ENCODE results near the gene ASH1L.

- no peak for TF ChIP-seq CTCF (IDR thresholded peaks at IDR 0.05)
- no peak for TF ChIP-seq POLR2A (IDR thresholded peaks at IDR 0.05)
Observed at GRCh38 chr1:155479205-155479604, 83.4 kb downstream of the ASH1L start.
